Neutrophil (primary cell): ENCODE measurements around the gene LIN52.

ENCODE experiments used
- H3K27ac ChIP-seq: fragments of 200-600 bp; sonication (generic); 2 replicates; pipeline ENCODE4 v1.5.1; 2016; ENCODE audit warnings: mild to moderate bottlenecking, moderate library complexity
- H3K27me3 ChIP-seq: fragments of 200-600 bp; sonication (generic); 2 replicates; pipeline ENCODE4 v1.6.0; 2016; ENCODE audit warnings: mild to moderate bottlenecking
- H3K36me3 ChIP-seq: fragments of 200-600 bp; sonication (generic); 2 replicates; pipeline ENCODE4 v1.5.1; 2017
- H3K4me1 ChIP-seq, 2 experiments: fragments of 200-600 bp in 1 of 2; sonication (generic) in 1 of 2; 1 replicate in 1 of 2; 2 replicates in 1 of 2; pipeline versions ENCODE4 v1.5.1 to v1.6.1; 2013 to 2016; ENCODE audit warnings: low read depth in 1 of 2, low read length in 1 of 2, mild to moderate bottlenecking in 1 of 2, moderate library complexity in 1 of 2; ENCODE audit not compliant: control insufficient read depth in 1 of 2, insufficient read depth in 1 of 2
- H3K4me3 ChIP-seq, 2 experiments: fragments of 200-600 bp in 1 of 2; sonication (generic) in 1 of 2; 1 replicate in 1 of 2; 2 replicates in 1 of 2; pipeline ENCODE4 v1.5.1; 2013 to 2016; ENCODE audit warnings: low read depth in 1 of 2, low read length in 1 of 2, mild to moderate bottlenecking in 1 of 2, moderate library complexity in 1 of 2
- H3K9me3 ChIP-seq: fragments of 200-600 bp; sonication (generic); 2 replicates; pipeline ENCODE4 v1.5.1; 2016
- TF ChIP-seq, protein P1 (sequence below): fragments of 200-600 bp; sonication (generic); IDR thresholded peaks from 2 replicates; pipeline ENCODE4 v1.5.1; 2016; ENCODE audit warnings: antibody characterized with exemption

The LIN52 gene

DNA sequence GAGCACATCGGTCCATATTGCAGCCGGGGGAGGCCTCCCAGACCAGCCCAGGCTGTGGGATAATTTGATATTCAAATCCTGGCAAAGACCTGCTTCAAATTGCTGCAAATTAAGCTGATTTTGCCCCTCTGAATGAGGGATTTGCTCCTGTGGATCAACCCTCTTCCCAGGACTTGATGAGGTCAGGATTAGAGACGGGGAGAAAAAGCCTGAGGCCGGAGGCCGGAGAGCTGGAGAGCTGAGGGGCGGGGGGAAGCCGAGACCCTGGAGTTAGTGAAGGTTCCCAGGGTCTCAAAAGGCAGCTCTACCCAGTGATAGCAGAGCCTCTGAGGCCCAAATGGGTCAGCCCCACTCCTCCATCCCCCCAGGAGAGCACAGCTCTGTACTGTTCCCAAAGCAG is 137.0 kb downstream of the LIN52 start:
- peaks cover 4 to 5% of the 10 kb centered on the region in 2 experiments for H3K4me1 ChIP-seq
- no peak overlapping the region for H3K4me3 ChIP-seq
- H3K9me3 ChIP-seq: no peaks in the 10 kb centered on the region
- peaks cover 70% of the 10 kb centered on the region for H3K27me3 ChIP-seq
- H3K36me3 ChIP-seq: no peaks in the 10 kb centered on the region
- no peak overlapping the region for H3K27ac ChIP-seq
- TF ChIP-seq, protein P1, sequence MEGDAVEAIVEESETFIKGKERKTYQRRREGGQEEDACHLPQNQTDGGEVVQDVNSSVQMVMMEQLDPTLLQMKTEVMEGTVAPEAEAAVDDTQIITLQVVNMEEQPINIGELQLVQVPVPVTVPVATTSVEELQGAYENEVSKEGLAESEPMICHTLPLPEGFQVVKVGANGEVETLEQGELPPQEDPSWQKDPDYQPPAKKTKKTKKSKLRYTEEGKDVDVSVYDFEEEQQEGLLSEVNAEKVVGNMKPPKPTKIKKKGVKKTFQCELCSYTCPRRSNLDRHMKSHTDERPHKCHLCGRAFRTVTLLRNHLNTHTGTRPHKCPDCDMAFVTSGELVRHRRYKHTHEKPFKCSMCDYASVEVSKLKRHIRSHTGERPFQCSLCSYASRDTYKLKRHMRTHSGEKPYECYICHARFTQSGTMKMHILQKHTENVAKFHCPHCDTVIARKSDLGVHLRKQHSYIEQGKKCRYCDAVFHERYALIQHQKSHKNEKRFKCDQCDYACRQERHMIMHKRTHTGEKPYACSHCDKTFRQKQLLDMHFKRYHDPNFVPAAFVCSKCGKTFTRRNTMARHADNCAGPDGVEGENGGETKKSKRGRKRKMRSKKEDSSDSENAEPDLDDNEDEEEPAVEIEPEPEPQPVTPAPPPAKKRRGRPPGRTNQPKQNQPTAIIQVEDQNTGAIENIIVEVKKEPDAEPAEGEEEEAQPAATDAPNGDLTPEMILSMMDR: no peak

DNA sequence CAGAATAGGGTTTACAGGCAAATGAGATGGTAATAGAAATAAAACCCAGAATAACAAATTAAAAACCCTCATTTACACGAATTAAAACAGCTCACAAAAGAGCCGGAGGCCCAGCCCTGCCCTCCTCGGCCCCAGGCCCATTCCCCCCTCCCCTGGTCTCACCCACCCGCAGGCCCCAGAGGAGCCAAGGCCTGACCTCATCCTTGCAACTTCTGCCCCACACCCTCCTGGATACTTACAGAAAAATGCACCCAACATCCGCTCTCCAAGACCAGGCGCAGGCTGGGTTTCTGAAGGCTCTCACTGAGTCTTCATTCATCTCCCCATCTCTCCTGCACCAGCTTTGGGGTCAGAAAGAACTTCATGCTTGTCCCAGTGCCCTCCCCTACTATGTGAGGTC is 138.3 kb downstream of the LIN52 start:
- Histone ChIP-seq H3K9me3 (no peaks in the 10 kb centered on the region), H3K27ac (no peak overlapping the region), H3K4me1 (peaks cover 0 to under 1% of the 10 kb centered on the region in 2 experiments), H3K27me3 (peaks cover 63% of the 10 kb centered on the region), H3K4me3 (no peak overlapping the region), H3K36me3 (no peaks in the 10 kb centered on the region)
- TF ChIP-seq, protein P1: no peak

DNA sequence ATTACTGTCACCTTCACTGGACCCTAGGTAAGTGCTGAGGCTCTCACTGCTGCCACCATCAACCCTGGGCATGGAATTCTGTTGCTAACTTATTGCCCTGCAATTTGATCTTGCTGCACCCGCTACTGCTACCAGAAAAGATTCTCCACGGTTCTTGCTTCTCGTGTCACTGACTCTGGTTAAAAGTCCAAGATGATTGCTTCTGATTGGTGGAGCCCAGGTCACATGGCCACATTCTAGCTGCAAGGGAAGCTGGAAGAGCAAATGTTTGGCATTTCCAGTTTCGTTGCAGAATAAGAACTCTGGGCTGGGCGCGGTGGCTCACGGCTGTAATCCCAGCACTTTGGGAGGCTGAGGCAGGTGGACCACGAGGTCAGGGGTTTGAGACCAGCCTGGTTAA is 147.0 kb downstream of the LIN52 start:
- Histone ChIP-seq H3K27me3 (peaks cover 78% of the 10 kb centered on the region), H3K36me3 (no peaks in the 10 kb centered on the region), H3K4me3 (no peak overlapping the region), H3K9me3 (no peaks in the 10 kb centered on the region), H3K27ac (no peak overlapping the region), H3K4me1 (no peaks in the 10 kb centered on the region)
- TF ChIP-seq, protein P1: no peak

DNA sequence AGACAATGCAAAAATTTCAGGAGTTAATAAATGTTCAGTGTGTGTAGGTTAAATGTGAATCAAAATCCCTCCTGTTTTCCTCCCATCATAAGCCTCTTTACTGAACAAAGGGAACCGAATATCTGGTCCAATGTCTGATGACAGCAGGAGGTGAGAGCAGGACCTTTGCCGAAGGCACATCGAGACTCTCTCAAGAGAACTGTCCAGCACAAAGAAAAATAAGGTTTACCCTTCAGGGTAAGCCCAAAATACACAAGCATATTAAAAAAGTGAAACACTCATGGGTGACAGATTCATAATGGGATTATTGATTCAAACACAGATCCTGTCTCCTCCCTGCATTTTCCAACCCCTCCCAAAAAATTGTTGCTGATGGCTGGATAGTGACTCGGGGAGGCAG is 150.3 kb downstream of the LIN52 start:
- H3K27ac ChIP-seq: no peak overlapping the region
- no peaks in the 10 kb centered on the region for H3K36me3 ChIP-seq
- peaks cover under 1 to 3% of the 10 kb centered on the region in 2 experiments for H3K4me1 ChIP-seq
- TF ChIP-seq, protein P1: no peak
- no peaks in the 10 kb centered on the region for H3K9me3 ChIP-seq
- no peak overlapping the region for H3K4me3 ChIP-seq
- H3K27me3 ChIP-seq: peaks cover 84% of the 10 kb centered on the region

DNA sequence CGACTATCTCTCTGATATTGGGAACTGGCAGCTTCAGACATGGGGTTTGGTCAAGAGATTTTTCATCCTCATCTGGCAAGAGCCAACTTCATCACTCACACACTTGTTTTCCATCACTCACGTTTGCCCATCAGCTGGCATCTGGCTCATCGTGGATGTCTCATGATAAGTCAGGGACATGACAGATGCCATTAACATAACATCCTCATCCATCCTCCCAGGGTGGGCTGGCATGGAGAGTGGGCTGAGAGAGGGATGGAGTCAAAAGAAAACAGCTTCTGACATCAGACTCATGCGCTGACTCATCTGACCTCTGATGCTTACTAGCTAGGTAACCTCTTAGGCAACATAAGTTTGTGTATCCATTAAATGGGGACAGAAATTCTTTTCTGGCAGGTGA is 152.7 kb downstream of the LIN52 start:
- Histone ChIP-seq H3K27ac (no peak overlapping the region), H3K4me3 (no peak overlapping the region), H3K9me3 (no peaks in the 10 kb centered on the region), H3K4me1 (peaks cover 7 to 24% of the 10 kb centered on the region in 2 experiments), H3K36me3 (no peaks in the 10 kb centered on the region), H3K27me3 (peaks cover 91% of the 10 kb centered on the region)
- TF ChIP-seq, protein P1: no peak
